D341Med (cell line): ENCODE measurements around the gene SLC35A4.
A peak's percentile ranks its signal among the peaks of the same experiment; 100 is the strongest.

Experiments
- DNase-seq: peaks from one replicate; pipeline ENCODE4 v3.0.0; 2012; ENCODE audit warnings: low spot score

Gene SLC35A4, protein sequence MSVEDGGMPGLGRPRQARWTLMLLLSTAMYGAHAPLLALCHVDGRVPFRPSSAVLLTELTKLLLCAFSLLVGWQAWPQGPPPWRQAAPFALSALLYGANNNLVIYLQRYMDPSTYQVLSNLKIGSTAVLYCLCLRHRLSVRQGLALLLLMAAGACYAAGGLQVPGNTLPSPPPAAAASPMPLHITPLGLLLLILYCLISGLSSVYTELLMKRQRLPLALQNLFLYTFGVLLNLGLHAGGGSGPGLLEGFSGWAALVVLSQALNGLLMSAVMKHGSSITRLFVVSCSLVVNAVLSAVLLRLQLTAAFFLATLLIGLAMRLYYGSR

DNA sequence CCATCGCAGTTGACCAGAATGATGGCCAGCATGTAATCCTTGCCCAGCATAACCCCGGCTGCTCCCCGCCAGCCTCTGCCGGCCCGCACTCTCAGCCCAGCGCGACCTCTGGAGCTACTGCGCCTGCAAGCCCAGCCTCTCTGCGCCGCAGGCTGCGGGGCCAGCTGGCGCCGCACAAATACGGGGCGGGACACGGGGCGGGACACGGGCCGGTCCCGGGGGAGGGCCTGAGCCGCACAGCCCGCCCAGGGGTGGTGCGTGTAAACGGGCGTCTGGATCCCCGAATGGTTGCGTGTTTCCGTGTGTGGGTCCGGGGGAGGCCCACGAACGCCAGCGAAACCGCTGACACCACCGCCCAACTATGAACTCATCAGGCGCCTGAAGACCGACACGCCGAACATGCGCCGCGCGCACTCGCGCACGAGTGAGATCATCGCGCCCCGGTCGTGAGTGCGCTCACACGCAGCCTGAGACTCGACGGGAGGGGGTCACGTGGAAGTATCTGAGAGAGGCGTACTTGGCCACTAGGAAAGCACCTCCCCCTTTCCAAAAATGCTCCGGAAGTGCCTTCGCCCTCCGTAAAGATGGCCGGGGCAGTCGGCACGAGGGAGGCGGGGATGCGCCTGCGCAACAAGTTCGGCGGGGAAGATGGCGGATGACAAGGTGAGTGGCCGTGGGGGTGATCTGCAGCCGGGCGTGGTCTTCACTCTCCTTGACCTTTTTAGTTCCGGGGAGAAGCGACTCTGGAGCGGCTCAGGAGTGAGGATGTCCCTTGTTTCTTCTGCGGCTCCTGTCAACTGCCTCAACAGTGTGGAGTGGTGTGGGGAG is at the start of gene SLC35A4, which contains the start of gene APBB3:
TSS of gene SLC35A4 (plus strand) at position 633 of the 828 bp plus-strand sequence. CDS start 2,342 bp downstream, outside the sequence.
TSS of gene APBB3 (minus strand) at position 403 of the 828 bp plus-strand sequence. CDS start at position 50, 353 bp downstream.
- peak; percentile 93 for DNase-seq

DNA sequence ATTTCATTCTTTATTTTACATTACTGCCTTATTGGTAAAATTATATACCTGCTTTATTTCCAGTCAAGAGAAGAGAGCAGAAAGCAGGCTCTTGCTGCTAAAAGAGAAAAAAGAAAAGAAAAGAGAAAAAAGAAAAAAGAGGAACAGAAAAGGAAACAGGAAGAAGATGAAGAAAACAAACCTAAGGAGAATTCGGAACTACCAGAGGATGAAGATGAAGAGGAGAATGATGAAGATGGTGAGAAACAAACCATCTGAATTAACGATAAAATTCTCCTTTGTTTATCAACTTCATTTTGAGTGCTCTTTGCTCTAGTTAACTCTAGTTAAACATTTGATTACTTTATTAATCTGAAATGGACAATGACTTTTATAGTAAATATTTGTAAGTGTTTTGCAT is 40.6 kb upstream of the SLC35A4 start:
- no peak for DNase-seq

DNA sequence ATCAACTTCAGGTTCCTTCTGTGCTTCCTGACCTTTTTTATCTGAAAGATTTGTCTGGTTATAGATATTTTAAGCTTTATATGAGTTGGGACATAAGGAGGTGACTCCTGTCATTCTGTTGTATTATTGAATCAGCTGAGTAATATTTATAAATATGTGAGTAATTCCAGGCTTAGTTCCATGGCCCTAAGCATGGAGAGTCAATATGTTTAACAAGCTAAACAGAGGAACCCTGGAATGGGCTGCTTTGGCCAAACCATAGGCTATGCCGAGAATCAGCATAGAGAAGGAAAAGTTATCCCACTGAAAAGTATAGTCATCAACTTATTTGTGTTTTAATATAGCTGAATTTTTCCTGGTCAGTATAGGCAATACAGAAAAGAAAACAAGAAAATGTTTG is 24.4 kb upstream of the SLC35A4 start:
- DNase-seq, result no peak

- no peak for DNase-seq
Observed at GRCh38 chr5:140542972-140543371, 21.7 kb upstream of the SLC35A4 start.

- DNase-seq, result no peak
Observed at GRCh38 chr5:140544986-140545385, 19.6 kb upstream of the SLC35A4 start.

- DNase-seq, result no peak
Observed at GRCh38 chr5:140545606-140546005, 19.0 kb upstream of the SLC35A4 start.

- no peak for DNase-seq
Observed at GRCh38 chr5:140546851-140547507, 17.6 kb upstream of the SLC35A4 start.

DNA sequence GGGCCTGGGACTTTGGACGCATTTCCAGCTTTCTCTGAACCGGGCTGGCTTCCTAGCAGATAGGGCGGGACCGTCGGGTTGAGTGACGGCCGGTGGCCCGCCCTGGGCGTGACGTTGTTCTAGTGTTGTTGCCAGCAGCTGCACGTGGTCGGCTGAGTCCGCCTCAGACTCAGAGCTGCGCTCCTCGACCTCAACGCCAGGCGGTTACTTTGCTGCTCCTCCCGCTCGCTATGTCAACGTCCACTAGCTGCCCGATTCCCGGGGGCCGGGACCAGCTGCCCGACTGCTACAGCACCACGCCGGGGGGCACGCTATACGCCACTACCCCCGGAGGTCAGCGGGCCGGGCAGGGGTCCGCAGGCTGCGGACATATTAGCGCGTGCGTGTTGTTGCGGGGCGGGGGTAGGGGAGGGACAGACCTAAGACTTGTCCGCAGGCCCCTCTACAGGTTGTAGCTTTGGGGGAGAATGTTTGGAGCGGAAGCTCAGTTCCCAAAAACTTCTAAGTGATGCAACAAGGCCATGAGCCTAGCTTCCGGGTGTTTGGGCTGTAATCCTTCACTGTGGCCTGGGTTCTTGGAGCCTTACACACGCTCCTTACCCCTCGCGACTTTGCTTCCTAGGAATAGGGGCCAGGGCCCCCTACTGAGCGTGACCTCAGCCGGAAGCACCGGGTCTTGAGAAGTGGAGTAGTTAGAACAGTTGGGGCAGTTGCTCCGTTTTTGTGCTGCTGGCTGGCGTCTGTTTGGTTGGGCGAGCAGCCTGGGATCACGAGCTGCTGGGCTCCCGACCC is 16.9 kb upstream of the SLC35A4 start, which contains the start of gene EIF4EBP3:
TSS of gene EIF4EBP3 (plus strand) at position 155 of the 792 bp plus-strand sequence. CDS start at position 231, 76 bp downstream.
- peak; percentile 94 for DNase-seq

GRCh38 chr5:140548300-140548688 is 16.3 kb upstream of the SLC35A4 start:
- DNase-seq, result no peak

- no peak for DNase-seq
Observed at GRCh38 chr5:140548791-140549190, 15.8 kb upstream of the SLC35A4 start.

- DNase-seq, result no peak
Observed at GRCh38 chr5:140549237-140550144, 15.1 kb upstream of the SLC35A4 start.

DNA sequence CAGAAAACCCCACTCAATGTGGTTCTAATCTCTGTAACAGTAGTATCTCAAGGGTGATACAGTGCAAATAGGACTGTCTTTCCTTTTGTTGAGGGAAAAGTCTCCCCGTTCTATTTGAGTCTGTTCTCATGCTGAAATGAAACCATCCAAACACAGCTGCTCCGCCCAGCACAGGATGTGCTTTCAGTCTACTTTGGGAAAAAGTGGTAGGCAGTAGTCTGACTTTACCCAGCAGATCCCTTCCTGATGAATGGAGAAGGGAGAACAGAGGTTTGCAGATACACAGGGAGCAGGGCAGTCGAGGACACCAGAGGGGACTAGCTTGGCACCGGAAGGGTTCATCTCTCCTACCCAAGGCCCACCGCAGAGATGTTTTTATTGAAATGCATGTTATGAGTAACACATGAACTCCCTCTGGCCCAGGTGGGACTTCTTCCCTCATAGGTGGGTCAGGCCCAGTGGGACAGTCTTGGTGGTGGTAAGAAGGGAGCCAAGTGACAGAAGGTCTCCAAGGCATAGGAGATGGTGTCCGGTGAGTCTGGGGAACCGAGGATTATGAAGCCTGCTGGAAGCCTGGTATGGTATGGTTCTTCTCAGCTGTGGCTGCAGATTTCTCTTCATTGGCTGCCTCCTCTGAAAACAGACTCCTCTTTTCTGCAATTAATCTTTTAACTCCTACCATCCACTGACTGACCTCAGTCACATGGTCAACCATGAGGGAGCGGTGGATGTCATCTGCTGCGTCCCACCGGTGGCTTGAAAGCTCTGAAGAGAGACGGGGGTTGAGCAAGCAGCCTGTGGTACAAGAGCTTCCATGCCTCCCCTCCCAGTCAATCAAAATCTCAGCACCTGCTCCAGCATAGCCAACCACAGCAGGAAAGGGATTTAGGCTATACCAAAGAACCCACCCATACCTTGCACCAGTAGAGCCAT is 14.2 kb upstream of the SLC35A4 start:
- DNase-seq, result no peak

- no peak for DNase-seq
Observed at GRCh38 chr5:140551872-140552271, 12.8 kb upstream of the SLC35A4 start.

DNA sequence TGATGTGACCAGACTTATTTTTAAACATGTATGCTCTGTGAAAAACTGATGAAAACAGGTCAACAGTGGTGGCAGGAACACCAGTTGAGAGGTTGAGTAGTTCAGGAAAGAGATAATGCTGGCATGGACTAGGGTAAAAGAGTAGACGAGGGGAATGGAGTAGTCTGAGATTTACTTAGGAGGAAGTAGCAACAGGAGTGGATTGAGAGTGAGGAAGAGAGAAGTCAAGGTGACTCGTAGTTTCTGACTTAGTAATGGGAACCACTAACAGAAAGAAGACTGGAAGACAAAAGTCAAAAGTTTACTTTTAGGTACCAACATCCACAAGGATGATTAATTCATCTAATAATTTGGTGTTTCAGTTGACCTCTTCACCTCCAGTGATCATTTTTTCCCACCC is 11.0 kb upstream of the SLC35A4 start:
- DNase-seq, result no peak

- no peak for DNase-seq
Observed at GRCh38 chr5:140554454-140554853, 10.2 kb upstream of the SLC35A4 start.

- no peak for DNase-seq
Observed at GRCh38 chr5:140555747-140556312, 8.8 kb upstream of the SLC35A4 start.

DNA sequence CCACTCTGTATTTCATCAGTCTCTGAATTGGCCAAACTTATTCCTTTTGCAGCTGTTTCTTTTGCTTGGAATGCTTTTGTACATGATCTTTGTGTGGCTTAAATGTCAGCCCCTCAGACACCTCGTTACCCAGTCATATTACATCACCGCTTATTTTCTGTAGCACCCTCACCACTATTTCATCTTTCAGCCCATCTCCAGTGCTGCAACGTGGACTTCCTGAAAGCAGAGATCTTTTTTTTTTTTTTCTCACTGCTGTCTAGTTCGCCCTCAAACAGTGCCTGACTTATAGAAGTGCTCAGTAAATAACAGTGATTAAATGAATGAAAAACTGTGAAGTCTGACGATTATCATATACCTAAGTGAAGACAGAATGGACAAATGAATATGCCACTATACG is 8.2 kb upstream of the SLC35A4 start:
- DNase-seq, result no peak

GRCh38 chr5:140557136-140557805 is 7.4 kb upstream of the SLC35A4 start, which contains the start of gene SRA1:
Gene SRA1 (minus strand): TSS chr5:140557473. CDS start chr5:140557452, 21 bp downstream.
- peak; percentile 95 for DNase-seq
